H1 (cell line): Measurements from ENCODE around the gene FAN1. TPM values are rescaled to one million over a fixed set of nuclear protein-coding genes. Genes with fewer than 3 reads are reported as not detected.

Experiments used
- CTCF ChIA-PET: fragments of 300-600 bp; sonication (Branson Sonifier 250); formaldehyde crosslinking; loops from one replicate; lab custom pipeline; 2021; ENCODE audit not compliant: partially characterized antibody; lab: Charles Lee
- POLR2A ChIA-PET: fragments of 300-600 bp; sonication (Branson Sonifier 250); formaldehyde crosslinking; loops from one replicate; lab custom pipeline; 2021; ENCODE audit warnings: inconsistent platforms; ENCODE audit not compliant: partially characterized antibody; lab: Charles Lee
- DNase-seq, 2 experiments: peaks; one replicate each; pipeline versions ENCODE4 v3.0.0 to v3.0.0-alpha.2; 2010 to 2022; ENCODE audit warnings: low spot score in 2 of 2, low read depth in 1 of 2, mixed read lengths in 1 of 2
- FAIRE-seq: peaks from 2 replicates; lab custom pipeline; 2011; peaks lifted over from hg19 to GRCh38; lab: Jason Lieb, UNC
- H2AFZ ChIP-seq: 2 replicates; pipeline ENCODE4 v1.8.1; 2012; ENCODE audit warnings: low read length, inconsistent platforms
- H2AK5ac ChIP-seq: 2 replicates; pipeline ENCODE4 v1.6.1; 2013; ENCODE audit warnings: low read depth, low read length
- H2BK120ac ChIP-seq: replicated peaks from 2 replicates; pipeline ENCODE3; 2013; ENCODE audit warnings: low read depth, low read length, inconsistent platforms
- H2BK12ac ChIP-seq: 2 replicates; pipeline ENCODE4 v1.6.1; 2013; ENCODE audit warnings: low read depth, low read length
- H2BK15ac ChIP-seq: 2 replicates; pipeline ENCODE4 v1.6.1; 2013; ENCODE audit warnings: low read length
- H2BK20ac ChIP-seq: 2 replicates; pipeline ENCODE4 v1.6.1; 2013; ENCODE audit warnings: low read length
- H2BK5ac ChIP-seq: 2 replicates; pipeline ENCODE4 v1.6.1; 2013; ENCODE audit warnings: low read depth, low read length
- H3K14ac ChIP-seq: 2 replicates; pipeline ENCODE4 v1.6.1; 2013; ENCODE audit warnings: inconsistent platforms; ENCODE audit not compliant: insufficient read length
- H3K18ac ChIP-seq: 2 replicates; pipeline ENCODE4 v1.6.1; 2013; ENCODE audit warnings: low read length; ENCODE audit errors: extremely low read depth
- H3K23ac ChIP-seq: 2 replicates; pipeline ENCODE4 v1.6.1; 2013; ENCODE audit warnings: inconsistent platforms; ENCODE audit not compliant: insufficient read length
- H3K23me2 ChIP-seq: 2 replicates; pipeline ENCODE4 v1.6.1; 2013; ENCODE audit warnings: low read depth, low read length
- H3K27ac ChIP-seq: 2 replicates; pipeline ENCODE4 v1.6.1; 2011; ENCODE audit warnings: low read depth, low read length, inconsistent platforms
- H3K27me3 ChIP-seq, 4 experiments: replicated peaks in 1 of 4; 1 replicate in 1 of 4; 2 replicates in 3 of 4; pipeline versions ENCODE4 v1.6.1 to v1.8.1; 2011 to 2013; ENCODE audit warnings: low read length in 3 of 4, mild to moderate bottlenecking in 3 of 4, inconsistent platforms in 2 of 4, mixed read lengths in 2 of 4, moderate library complexity in 1 of 4; ENCODE audit not compliant: control insufficient read depth in 3 of 4, insufficient read depth in 3 of 4; ENCODE audit errors: extremely low read depth in 1 of 4
- H3K36me3 ChIP-seq, 4 experiments: 2 replicates each; pipeline versions ENCODE4 v1.6.1 to v1.8.1; 2011 to 2013; ENCODE audit warnings: mild to moderate bottlenecking in 4 of 4, low read length in 3 of 4, moderate library complexity in 2 of 4, control low read depth in 1 of 4, inconsistent platforms in 1 of 4; ENCODE audit not compliant: insufficient read depth in 4 of 4, control insufficient read depth in 2 of 4
- H3K4ac ChIP-seq: replicated peaks from 2 replicates; pipeline ENCODE3; 2013; ENCODE audit warnings: low read length, low read depth, mixed read lengths, inconsistent platforms; ENCODE audit not compliant: insufficient read length
- H3K4me1 ChIP-seq, 4 experiments: replicated peaks in 1 of 4; 1 replicate in 1 of 4; 2 replicates in 3 of 4; pipeline versions ENCODE4 v1.6.1 to v1.8.1; 2011 to 2013; ENCODE audit warnings: low read length in 3 of 4, inconsistent platforms in 2 of 4, mixed read lengths in 1 of 4; ENCODE audit not compliant: insufficient read depth in 4 of 4, control insufficient read depth in 3 of 4
- H3K4me2 ChIP-seq, 2 experiments: 2 replicates each; pipeline versions ENCODE4 v1.6.1 to v1.8.1; 2011 to 2013; ENCODE audit warnings: low read depth in 2 of 2, low read length in 2 of 2, control low read depth in 1 of 2, inconsistent platforms in 1 of 2, mild to moderate bottlenecking in 1 of 2; ENCODE audit not compliant: insufficient read depth in 1 of 2
- H3K4me3 ChIP-seq, 4 experiments: fragments of 200-600, 300-600 bp in 1 of 4; sonication (generic), shearing (Covaris generic), sonication (Bioruptor Twin) in 1 of 4; 2 replicates each; pipeline versions ENCODE4 v1.5.1 to v1.8.1; 2011 to 2016; ENCODE audit warnings: low read length in 4 of 4, low read depth in 3 of 4, control low read depth in 2 of 4, inconsistent platforms in 2 of 4, mild to moderate bottlenecking in 2 of 4, mixed read lengths in 1 of 4, moderate library complexity in 1 of 4; ENCODE audit not compliant: insufficient read depth in 2 of 4; ENCODE audit errors: extremely low read depth in 1 of 4
- H3K56ac ChIP-seq: replicated peaks from 2 replicates; pipeline ENCODE3; 2013; ENCODE audit warnings: low read depth, mild to moderate bottlenecking, mixed read lengths, low read length, inconsistent platforms; ENCODE audit not compliant: insufficient read length
- H3K79me1 ChIP-seq: 2 replicates; pipeline ENCODE4 v1.6.1; 2013; ENCODE audit warnings: low read depth, low read length, control low read depth
- H3K79me2 ChIP-seq, 2 experiments: 2 replicates each; pipeline versions ENCODE4 v1.6.1 to v1.8.1; 2012 to 2013; ENCODE audit warnings: low read length in 2 of 2, mild to moderate bottlenecking in 2 of 2, inconsistent platforms in 1 of 2; ENCODE audit not compliant: insufficient read depth in 2 of 2, control insufficient read depth in 1 of 2
- H3K9ac ChIP-seq, 4 experiments: replicated peaks in 1 of 4; 1 replicate in 1 of 4; 2 replicates in 3 of 4; pipeline versions ENCODE4 v1.6.1 to v1.8.1; 2011 to 2013; ENCODE audit warnings: low read depth in 3 of 4, low read length in 3 of 4, control low read depth in 2 of 4, mild to moderate bottlenecking in 2 of 4, moderate library complexity in 2 of 4, inconsistent platforms in 1 of 4; ENCODE audit errors: extremely low read depth in 1 of 4
- H3K9me3 ChIP-seq, 2 experiments: 2 replicates each; pipeline versions ENCODE4 v1.6.1 to v1.8.1; 2012 to 2013; ENCODE audit warnings: mild to moderate bottlenecking in 2 of 2, moderate library complexity in 2 of 2, control low read depth in 1 of 2, inconsistent platforms in 1 of 2, low read depth in 1 of 2, low read length in 1 of 2, mixed read lengths in 1 of 2; ENCODE audit not compliant: insufficient read depth in 2 of 2
- H4K20me1 ChIP-seq, 2 experiments: replicated peaks in 1 of 2; 2 replicates each; pipeline versions ENCODE3 to v1.8.1; 2011 to 2013; ENCODE audit warnings: inconsistent platforms in 2 of 2, low read length in 2 of 2, mild to moderate bottlenecking in 1 of 2; ENCODE audit not compliant: insufficient read depth in 2 of 2, control insufficient read depth in 1 of 2
- H4K5ac ChIP-seq: 2 replicates; pipeline ENCODE4 v1.6.1; 2013; ENCODE audit warnings: low read length, low read depth, mixed read lengths, inconsistent platforms; ENCODE audit not compliant: insufficient read length
- H4K8ac ChIP-seq: 2 replicates; pipeline ENCODE4 v1.8.0; 2013; ENCODE audit warnings: mild to moderate bottlenecking, moderate library complexity, low read length, inconsistent platforms; ENCODE audit not compliant: insufficient read depth; ENCODE audit errors: extremely low read depth
- H4K91ac ChIP-seq: replicated peaks from 2 replicates; pipeline ENCODE3; 2013; ENCODE audit warnings: low read length, mixed read lengths, inconsistent platforms; ENCODE audit not compliant: insufficient read length
- GABPA ChIP-seq: IDR thresholded peaks from 2 replicates; pipeline ENCODE4 v1.6.1; 2011; ENCODE audit warnings: mild to moderate bottlenecking, low read length, moderate library complexity, borderline replicate concordance; ENCODE audit not compliant: insufficient read depth
- GTF2F1 ChIP-seq: IDR thresholded peaks from 2 replicates; pipeline ENCODE4 v1.6.1; 2012; ENCODE audit warnings: low read depth, low read length, improper control_type of control experiment, borderline replicate concordance
- MAFK ChIP-seq: IDR thresholded peaks from 2 replicates; pipeline ENCODE4 v1.6.1; 2012; ENCODE audit warnings: low read depth, mild to moderate bottlenecking, improper control_type of control experiment, low read length
- NANOG ChIP-seq: IDR thresholded peaks from 2 replicates; pipeline ENCODE4 v1.6.1; 2011; ENCODE audit warnings: low read length, low read depth, mild to moderate bottlenecking, inconsistent platforms; ENCODE audit not compliant: insufficient read depth, poor library complexity, severe bottlenecking
- POLR2AphosphoS5 ChIP-seq: IDR thresholded peaks from 2 replicates; pipeline ENCODE4 v1.6.1; 2011; ENCODE audit warnings: low read depth, low read length
- ZNF274 ChIP-seq: IDR thresholded peaks from 2 replicates; pipeline ENCODE4 v1.7.0; 2012; ENCODE audit warnings: low read length, borderline replicate concordance; ENCODE audit errors: extremely low read depth
- WGBS, 2 experiments: shearing (Covaris generic) in 1 of 2; methylation state at CpG; one replicate each; pipeline versions ENCODE4 v1.1.6 to v1.1.7; 2013 to 2015; ENCODE audit warnings: low lambda C conversion rate in 2 of 2, mixed read lengths in 2 of 2, inconsistent platforms in 1 of 2, low coverage in 1 of 2, missing lambda C conversion rate in 1 of 2; ENCODE audit not compliant: insufficient replicate concordance in 2 of 2, insufficient coverage in 1 of 2, insufficient read length in 1 of 2; ENCODE audit errors: extremely low coverage in 1 of 2, missing lambda C conversion rate in 1 of 2; 5-methylcytosine and 5-hydroxymethylcytosine counted together
- polyA plus RNA-seq, 7 experiments: library from polyadenylated mRNA; depleted of rRNA in 3 of 7; stranded (reverse) in 5 of 7; unstranded in 2 of 7; fragments of >200 nt in 5 of 7; fragments of 200-250 nt in 2 of 7; gene quantifications; 1 replicate in 5 of 7; 2 replicates in 1 of 7; 4 replicates in 1 of 7; pipeline versions ENCODE4 v1.2.1 to v1.2.3, GENCODE V29; 2011 to 2013; ENCODE audit warnings: missing spikeins in 2 of 7, mixed read lengths in 2 of 7
- total RNA-seq: library from RNA; stranded (reverse); fragmentation: NEBNext Ultra II Directional; extraction: Animal tissue kit (Norgen Biotek cat#: 25700); gene quantifications from 2 replicates; pipeline ENCODE4 v1.2.1, GENCODE V29; 2021

The FAN1 gene
- total and polyA plus RNA-seq, 2 of the 8 experiments (the other 6 are each of a cell fraction or from before 2014, with no cell fraction given), result 8.6 to 24.9 TPM

DNA sequence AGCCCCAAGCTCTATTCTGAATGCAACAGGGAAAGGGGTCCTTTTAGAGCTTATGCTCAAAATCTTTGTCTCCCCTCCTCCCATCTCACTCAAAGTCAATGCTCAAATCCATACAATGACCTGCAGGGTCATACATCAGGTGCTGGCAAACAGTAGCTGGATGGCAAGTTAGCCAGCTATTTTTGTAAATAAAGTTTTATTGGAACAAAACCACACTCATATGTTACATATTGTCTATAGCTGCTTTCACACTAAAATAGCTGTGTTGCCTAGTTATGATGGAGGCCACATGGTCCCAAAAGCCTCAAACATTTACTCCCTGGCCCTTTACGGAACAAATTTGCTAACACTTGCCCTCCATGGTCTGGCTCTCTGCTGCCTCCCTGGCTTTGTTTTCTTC is 1.8 kb upstream of the FAN1 start:
- no peak overlapping the region for H2BK15ac ChIP-seq
- peaks cover 0 to 2% (median 0%) of the 10 kb centered on the region in 4 experiments; a peak in 1 of 7 replicates for H3K4me1 ChIP-seq
- H3K23me2 ChIP-seq, result 0 out of 2 replicates have a peak, but pooled peaks cover 3% of the 10 kb centered on the region
- ChIA-PET POLR2A (interaction anchor here (1.0 kb wide), 1 partner anchor 21 kb away, joined by 3 read pairs; no protein-coding TSS in a partner anchor), CTCF (no interaction called here)
- no peak overlapping the region for H4K5ac ChIP-seq
- no peak overlapping the region for H3K14ac ChIP-seq
- no peaks in the 10 kb centered on the region for H4K20me1 ChIP-seq
- H3K79me1 ChIP-seq, result no peaks in the 10 kb centered on the region; the same call in 1 of the 2 replicates
- H3K9ac ChIP-seq, result no peak overlapping the region
- no peak overlapping the region for H2BK20ac ChIP-seq
- H2AK5ac ChIP-seq, result no peak overlapping the region
- H3K9me3 ChIP-seq, result no peaks in the 10 kb centered on the region
- H3K79me2 ChIP-seq, result no peaks in the 10 kb centered on the region
- H3K27me3 ChIP-seq, result no peaks in the 10 kb centered on the region
- no peak overlapping the region for H2BK5ac ChIP-seq
- WGBS, 2 experiments, result 95% methylated on average over 1 of the region's 1 CpG; no CpG with 5 or more reads in 1 of the 2 experiments
- no peak overlapping the region for H3K4me3 ChIP-seq
- H3K56ac ChIP-seq, result no peak overlapping the region
- no peak for DNase-seq
- no peak overlapping the region for H2AFZ ChIP-seq
- peaks cover 0 to 7% (median 0%) of the 10 kb centered on the region in 4 experiments; a peak in 3 of 8 replicates for H3K36me3 ChIP-seq
- no peak overlapping the region for H2BK12ac ChIP-seq
- no peak overlapping the region for H3K18ac ChIP-seq
- no peak overlapping the region for H3K23ac ChIP-seq
- H3K4ac ChIP-seq, result no peak overlapping the region
- no peak for FAIRE-seq
- no peak overlapping the region for H2BK120ac ChIP-seq
- no peak overlapping the region for H4K8ac ChIP-seq
- no peak overlapping the region for H3K27ac ChIP-seq
- H4K91ac ChIP-seq, result no peak overlapping the region
- TF ChIP-seq ZNF274, result no peak
- TF ChIP-seq NANOG, result no peak
- no peak for TF ChIP-seq GABPA
- no peak for TF ChIP-seq POLR2AphosphoS5
- no peak for TF ChIP-seq GTF2F1
- no peak for TF ChIP-seq MAFK
- TF ChIP-seq, all 59 proteins: peak for 0
- H3K4me2 ChIP-seq, result no peak overlapping the region
